ENCODE data around the gene ATP2B1.
A peak's percentile ranks its signal among the peaks of the same experiment; 100 is the strongest.
"Not testable (repeated sequence)": the region's sequence is repeated elsewhere in the genome, so short reads cannot be mapped to it uniquely, and the experiment has no call there.

The ATP2B1 gene

DNA sequence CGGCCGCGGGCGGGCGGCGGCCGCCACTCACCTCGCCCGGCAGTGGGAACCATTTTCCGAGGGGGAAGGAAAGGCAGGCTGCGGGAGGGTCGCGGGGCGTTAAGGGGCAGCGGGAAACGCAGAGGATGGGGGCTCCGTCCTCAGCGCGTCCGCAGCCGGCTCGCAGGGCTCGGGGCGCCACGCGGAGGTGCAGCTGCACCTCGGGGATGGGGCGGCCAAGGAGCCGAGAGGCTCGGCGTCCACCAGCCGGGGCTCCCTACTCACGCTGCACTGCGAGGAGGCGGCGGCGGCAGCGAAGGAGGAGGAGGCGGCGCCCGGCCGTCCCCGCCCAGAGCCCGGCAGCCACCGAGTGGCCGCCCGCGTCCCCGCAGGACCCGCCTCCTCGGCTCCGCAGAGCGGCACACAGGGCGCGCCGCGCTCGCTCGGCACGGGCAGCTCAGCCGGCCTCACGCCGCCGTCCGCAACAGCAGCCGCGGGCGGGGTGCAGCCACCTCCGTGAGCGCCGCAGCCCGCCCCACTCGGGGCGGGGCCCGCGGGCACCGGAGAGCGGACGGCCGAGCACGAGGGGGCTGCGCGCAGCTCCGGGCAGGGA, at the start of gene ATP2B1:
ATP2B1 (minus strand) TSS at position 274 of the 592 bp plus-strand sequence. CDS start 52,952 bp downstream, outside the sequence.
- TF ChIP-seq, protein P1, sequence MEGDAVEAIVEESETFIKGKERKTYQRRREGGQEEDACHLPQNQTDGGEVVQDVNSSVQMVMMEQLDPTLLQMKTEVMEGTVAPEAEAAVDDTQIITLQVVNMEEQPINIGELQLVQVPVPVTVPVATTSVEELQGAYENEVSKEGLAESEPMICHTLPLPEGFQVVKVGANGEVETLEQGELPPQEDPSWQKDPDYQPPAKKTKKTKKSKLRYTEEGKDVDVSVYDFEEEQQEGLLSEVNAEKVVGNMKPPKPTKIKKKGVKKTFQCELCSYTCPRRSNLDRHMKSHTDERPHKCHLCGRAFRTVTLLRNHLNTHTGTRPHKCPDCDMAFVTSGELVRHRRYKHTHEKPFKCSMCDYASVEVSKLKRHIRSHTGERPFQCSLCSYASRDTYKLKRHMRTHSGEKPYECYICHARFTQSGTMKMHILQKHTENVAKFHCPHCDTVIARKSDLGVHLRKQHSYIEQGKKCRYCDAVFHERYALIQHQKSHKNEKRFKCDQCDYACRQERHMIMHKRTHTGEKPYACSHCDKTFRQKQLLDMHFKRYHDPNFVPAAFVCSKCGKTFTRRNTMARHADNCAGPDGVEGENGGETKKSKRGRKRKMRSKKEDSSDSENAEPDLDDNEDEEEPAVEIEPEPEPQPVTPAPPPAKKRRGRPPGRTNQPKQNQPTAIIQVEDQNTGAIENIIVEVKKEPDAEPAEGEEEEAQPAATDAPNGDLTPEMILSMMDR (IDR thresholded peaks at IDR 0.05; ENCODE audit: low read depth, low read length) = no peak
- H3K4me3 ChIP-seq (ENCODE audit: low read depth, low read length) = peak within 1 kb of the TSS; percentile 89

DNA sequence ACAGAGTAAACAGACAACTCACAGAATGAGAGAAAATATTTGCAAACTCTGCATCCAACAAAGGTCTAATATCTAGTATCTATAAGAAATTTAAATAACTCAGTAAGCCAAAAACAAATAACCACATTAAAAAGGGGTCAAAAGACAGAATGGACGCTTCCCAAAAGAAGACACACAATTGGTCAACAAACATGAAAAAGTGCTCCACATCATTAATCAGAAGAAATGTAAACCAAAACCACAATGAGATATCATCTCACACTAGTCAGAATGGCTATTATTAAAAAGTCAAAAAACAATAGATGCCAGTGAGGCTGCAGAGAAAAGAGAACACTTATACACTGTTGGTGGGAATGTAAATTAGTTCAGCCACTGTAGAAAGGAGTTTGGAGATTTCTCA, 49.3 kb upstream of the ATP2B1 start:
- H3K4me3 ChIP-seq (ENCODE audit: low read depth, low read length) = not testable (repeated sequence)

DNA sequence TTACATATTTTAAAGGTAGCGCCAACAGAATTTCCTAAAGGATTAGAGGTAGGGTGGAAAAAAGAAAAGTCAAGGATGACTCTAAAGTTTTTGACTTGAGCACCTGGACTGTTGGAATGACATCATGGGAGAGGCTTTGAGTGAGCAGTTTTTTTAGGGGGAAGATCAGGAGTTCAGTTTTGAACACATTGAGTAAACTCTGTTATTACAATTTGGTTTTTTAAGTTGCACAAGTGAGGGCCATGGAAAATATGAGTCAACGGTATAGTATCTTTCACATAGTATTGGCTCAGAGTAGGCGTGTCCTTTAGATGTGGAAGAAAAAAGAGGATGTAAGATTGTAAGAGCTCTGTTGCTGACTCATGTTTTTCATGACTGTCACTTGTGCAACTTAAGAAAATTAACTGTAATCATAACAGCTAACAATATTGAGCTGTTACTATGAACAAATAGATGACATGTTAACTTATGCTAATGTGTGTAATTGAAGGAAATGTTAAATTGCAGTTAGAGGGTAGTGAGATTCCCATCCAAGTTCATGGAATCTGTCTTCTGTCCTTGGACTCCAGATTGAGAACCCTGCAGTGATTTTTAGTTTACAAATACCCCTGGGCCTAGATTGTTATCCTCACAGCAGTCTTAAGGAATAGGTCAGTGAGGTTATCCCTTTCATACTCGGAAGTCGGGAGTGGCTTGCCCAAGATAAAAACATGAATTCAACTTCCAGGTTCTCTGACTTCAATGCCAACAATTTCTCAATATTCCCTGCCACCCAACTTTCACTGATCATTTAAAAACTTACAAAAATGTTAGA, 48.2 kb upstream of the ATP2B1 start:
- H3K4me3 ChIP-seq (ENCODE audit: low read depth, low read length) = no peak overlapping the region
- TF ChIP-seq, protein P1 (IDR thresholded peaks at IDR 0.05; ENCODE audit: low read depth, low read length) = no peak

DNA sequence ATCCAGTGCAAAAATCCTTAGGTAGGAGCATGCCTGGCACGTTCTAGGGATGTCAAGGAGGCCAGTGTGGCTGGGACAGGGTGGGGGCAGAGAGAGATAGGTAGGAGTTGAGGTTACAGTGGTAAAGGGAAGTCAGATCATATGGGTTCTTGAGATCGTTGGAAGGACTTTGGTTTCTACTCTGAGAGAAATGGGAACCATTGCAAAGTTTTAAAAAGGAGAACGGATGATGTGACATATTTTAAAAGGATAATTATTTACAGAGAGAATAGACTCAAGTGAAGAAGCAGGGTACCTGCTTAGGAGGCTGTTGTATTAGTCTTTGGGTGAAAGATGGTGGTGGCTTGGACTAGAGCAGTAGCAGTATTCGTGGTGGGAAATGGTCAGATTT, 47.6 kb upstream of the ATP2B1 start:
- TF ChIP-seq, protein P1 (IDR thresholded peaks at IDR 0.05; ENCODE audit: low read depth, low read length) = no peak
- H3K4me3 ChIP-seq (ENCODE audit: low read depth, low read length) = no peak overlapping the region

DNA sequence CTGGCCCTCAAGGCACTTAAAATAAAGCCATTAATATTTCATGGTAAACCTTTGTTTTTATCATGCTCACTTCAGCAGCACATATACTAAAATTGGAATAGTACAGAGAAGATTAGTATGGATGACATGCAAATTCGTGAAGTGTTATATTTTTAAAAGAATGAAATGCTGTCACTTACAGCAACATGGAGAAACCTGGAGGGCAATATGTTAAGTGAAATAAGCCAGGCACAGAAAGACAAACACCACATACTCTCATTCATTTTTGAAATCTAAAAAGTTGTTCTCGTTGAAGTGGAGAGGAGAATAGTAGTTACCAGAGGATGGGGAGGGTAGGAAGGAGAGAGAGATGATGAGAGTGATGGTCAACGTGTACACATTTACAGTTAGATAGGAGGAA, 45.4 kb upstream of the ATP2B1 start:
- no peak overlapping the region for H3K4me3 ChIP-seq (ENCODE audit: low read depth, low read length)
- TF ChIP-seq, protein P1 (IDR thresholded peaks at IDR 0.05; ENCODE audit: low read depth, low read length) = no peak

DNA sequence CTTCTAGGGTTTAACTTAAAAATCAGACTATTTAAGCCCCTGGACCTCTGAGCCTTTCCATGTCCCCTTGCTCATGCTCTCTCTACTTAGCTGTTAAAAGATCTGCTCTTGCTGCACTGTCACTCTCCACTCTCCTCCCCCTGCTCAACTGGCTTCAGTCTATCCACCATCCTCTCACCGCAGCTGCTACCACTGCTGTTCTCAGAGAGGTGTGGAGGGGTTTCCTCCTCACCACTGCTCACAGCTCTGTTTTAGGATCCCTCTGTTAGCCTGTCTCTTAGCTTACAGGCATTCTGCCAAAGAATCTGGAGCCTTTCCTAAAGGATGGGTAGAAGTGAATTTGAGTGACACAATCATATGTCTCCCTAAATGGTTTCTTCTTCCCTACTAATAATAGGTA, 43.7 kb upstream of the ATP2B1 start:
- no peak overlapping the region for H3K4me3 ChIP-seq (ENCODE audit: low read depth, low read length)
- TF ChIP-seq, protein P1 (IDR thresholded peaks at IDR 0.05; ENCODE audit: low read depth, low read length) = no peak

DNA sequence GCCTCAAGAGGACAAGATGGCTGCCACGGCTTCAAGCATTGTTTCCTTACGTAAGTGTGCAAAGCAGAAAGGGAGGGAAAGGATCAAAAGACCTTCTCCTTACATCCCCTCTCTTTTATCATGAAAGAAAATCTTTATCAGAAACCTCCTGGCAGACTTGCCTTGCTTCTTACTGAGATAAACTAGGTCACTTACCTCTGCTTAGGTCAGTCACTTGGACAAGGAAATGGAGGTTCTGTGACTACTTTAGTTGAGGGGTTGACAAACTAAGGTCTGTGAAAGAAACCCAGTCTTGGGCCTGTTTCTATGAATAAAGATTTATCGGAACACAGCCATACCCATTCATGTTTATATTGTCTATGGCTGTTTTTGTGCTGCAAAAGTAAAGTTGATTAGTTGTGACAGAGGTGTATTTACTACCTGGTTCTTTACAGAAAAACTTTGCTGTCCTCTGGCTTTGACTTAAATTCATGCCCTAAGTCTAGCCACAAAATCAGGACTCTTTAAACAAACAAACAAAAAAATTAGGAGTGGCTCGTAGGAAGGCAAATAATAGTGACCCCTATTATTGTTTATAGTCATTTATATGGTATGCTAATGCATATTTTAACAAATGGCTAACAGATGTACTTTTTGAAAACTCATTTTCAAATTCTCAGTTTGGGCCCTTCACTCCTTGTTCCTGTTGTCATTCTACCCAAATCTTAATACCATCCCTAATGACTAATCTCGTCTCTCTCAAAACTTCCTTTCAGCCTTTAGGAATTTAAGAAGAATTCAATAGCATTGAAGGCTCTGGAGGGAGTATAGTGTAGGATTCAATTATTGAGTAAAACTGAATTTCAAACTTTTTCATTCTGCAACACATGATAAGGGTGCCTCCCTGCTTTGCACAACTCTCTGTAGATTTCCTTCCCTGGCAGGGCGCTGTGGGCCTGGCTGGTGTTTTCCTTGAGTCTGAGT, 42.0 kb upstream of the ATP2B1 start:
- TF ChIP-seq, protein P1 (IDR thresholded peaks at IDR 0.05; ENCODE audit: low read depth, low read length) = no peak
- no peak overlapping the region for H3K4me3 ChIP-seq (ENCODE audit: low read depth, low read length)
